Fibroblast of skin of back (primary cell): ENCODE data around the gene ADAMTS2.

Experiments used
- DNase-seq: peaks from one replicate; pipeline ENCODE4 v3.0.0-alpha.2; 2013

ADAMTS2 gene

DNA sequence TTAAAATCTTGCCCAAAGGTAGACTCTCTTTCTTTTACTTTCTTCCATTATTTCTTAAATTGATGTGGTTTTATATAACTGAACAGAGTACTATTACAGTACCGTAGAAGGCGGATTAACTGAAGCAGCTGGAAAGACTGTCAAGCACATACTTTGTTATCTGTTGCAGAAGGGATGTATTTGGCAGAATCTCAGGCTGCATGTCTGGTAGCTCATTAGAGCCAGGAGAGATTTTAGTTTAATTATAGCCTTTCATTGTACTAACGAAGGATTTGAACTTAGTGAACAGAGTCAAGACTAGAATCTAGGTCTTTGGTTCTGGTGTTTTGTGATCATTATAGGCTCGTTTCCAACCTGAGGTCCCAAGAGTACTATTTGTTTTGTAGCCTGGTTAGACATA, 264.5 kb downstream of the ADAMTS2 start:
- no peak for DNase-seq

DNA sequence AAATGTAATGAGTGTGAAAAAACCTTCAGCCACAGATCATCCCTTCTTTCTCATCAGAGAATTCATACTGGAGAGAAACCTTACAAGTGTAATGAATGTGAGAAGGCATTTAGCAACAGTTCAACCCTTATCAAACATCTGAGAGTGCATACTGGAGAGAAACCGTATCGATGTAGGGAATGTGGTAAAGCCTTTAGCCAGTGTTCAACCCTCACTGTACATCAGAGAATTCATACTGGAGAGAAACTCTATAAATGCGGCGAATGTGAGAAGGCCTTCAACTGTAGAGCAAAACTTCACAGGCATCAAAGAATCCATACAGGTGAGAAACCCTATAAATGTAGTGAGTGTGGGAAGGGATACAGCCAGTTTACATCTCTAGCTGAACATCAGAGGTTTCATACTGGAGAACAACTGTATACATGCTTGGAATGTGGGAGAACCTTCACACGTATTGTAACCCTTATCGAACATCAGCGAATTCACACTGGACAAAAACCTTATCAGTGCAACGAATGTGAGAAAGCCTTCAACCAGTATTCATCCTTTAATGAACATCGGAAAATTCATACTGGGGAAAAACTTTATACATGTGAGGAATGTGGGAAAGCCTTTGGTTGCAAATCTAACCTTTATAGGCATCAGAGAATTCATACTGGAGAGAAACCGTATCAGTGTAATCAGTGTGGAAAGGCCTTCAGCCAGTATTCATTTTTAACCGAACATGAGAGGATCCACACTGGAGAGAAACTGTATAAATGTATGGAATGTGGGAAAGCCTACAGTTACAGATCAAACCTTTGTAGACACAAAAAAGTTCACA, 265.9 kb downstream of the ADAMTS2 start:
- DNase-seq = no peak

DNA sequence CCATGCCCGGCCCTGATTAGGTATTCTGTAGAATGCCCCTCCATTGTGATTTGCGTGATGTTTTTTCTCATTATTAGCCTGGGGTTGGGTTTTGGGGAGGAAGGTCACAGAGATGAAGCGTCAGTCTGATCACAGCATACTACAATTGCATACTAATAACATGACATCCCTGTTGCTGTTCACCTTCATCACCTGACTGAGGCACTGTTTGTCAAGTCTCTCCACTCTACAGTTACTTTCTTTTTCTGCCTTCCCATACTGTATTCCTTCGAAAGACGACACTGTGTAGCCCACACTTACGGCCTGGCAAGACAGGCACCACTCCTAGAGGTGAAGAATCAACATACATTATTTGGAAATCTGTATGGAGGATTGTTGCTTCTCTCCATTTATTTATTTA, 279.6 kb downstream of the ADAMTS2 start:
- no peak for DNase-seq

GRCh38 chr5:179061025-179061424, 284.2 kb downstream of the ADAMTS2 start:
- no peak for DNase-seq
